Osteoblast (primary cell): ENCODE results near the gene UNK. TPM values are rescaled to one million over a fixed set of nuclear protein-coding genes. Genes with fewer than 3 reads are reported as not detected.

Source experiments
- DNase-seq: peaks from one replicate; pipeline ENCODE4 v3.0.0; 2011; ENCODE audit warnings: low spot score, mixed read lengths; ENCODE audit not compliant: insufficient read length; ENCODE audit errors: missing footprints
- H2AFZ ChIP-seq: 2 replicates; pipeline ENCODE4 v1.6.0; 2011; ENCODE audit warnings: mild to moderate bottlenecking, low read length
- H3K27ac ChIP-seq: 2 replicates; pipeline ENCODE4 v1.5.1; 2011; ENCODE audit warnings: mild to moderate bottlenecking, low read depth, low read length, moderate library complexity
- H3K27me3 ChIP-seq: 2 replicates; pipeline ENCODE4 v1.6.0; 2012; ENCODE audit warnings: mild to moderate bottlenecking, control low read depth, inconsistent platforms, low read length, moderate library complexity; ENCODE audit not compliant: insufficient read depth
- H3K36me3 ChIP-seq: 2 replicates; pipeline ENCODE4 v1.5.1; 2011; ENCODE audit warnings: mild to moderate bottlenecking, low read length, control low read depth, moderate library complexity; ENCODE audit not compliant: insufficient read depth
- H3K4me1 ChIP-seq: 2 replicates; pipeline ENCODE4 v1.5.1; 2011; ENCODE audit warnings: mild to moderate bottlenecking, low read length, control low read depth, moderate library complexity; ENCODE audit not compliant: insufficient read depth
- H3K4me2 ChIP-seq: 2 replicates; pipeline ENCODE4 v1.6.0; 2011; ENCODE audit warnings: mild to moderate bottlenecking, low read length; ENCODE audit not compliant: insufficient read depth
- H3K4me3 ChIP-seq: fragments of 200-600 bp; sonication (generic); 3 replicates; pipeline ENCODE4 v1.5.1; 2012; ENCODE audit warnings: mild to moderate bottlenecking, low read length, inconsistent platforms; ENCODE audit not compliant: insufficient read depth
- H3K79me2 ChIP-seq: 2 replicates; pipeline ENCODE4 v1.6.0; 2012; ENCODE audit warnings: mild to moderate bottlenecking, low read length, control low read depth, inconsistent platforms; ENCODE audit not compliant: insufficient read depth
- H3K9me3 ChIP-seq: 2 replicates; pipeline ENCODE4 v1.5.1; 2011; ENCODE audit warnings: low read depth, low read length, control low read depth
- H4K20me1 ChIP-seq: 2 replicates; pipeline ENCODE4 v1.6.0; 2012; ENCODE audit warnings: mild to moderate bottlenecking, low read length, control low read depth; ENCODE audit not compliant: insufficient read depth
- CTCF ChIP-seq: IDR thresholded peaks from 2 replicates; pipeline ENCODE4 v1.5.1; 2011; ENCODE audit warnings: mild to moderate bottlenecking, low read depth, low read length, moderate library complexity; ENCODE audit errors: extremely low read depth
- total RNA-seq: library from RNA; depleted of rRNA; stranded (reverse); fragments of >200 nt; gene quantifications from 2 replicates; pipeline ENCODE4 v1.2.3, GENCODE V29; 2012

UNK gene
- total RNA-seq, 1 donor: 18.5 TPM

GRCh38 chr17:75762513-75763268 lies 21.9 kb upstream of the UNK start:
- Histone ChIP-seq H3K36me3 (no peaks in the 10 kb centered on the region), H3K79me2 (no peaks in the 10 kb centered on the region), H4K20me1 (no peaks in the 10 kb centered on the region), H3K4me2 (no peak overlapping the region), H3K27me3 (no peaks in the 10 kb centered on the region), H2AFZ (no peak overlapping the region), H3K9me3 (no peaks in the 10 kb centered on the region), H3K27ac (no peak overlapping the region), H3K4me1 (peaks cover 8% of the 10 kb centered on the region), H3K4me3 (no peak overlapping the region)
- TF ChIP-seq CTCF: no peak
- peak; percentile 63 for DNase-seq

GRCh38 chr17:75763269-75763607 lies 21.4 kb upstream of the UNK start:
- Histone ChIP-seq H3K4me2 (no peak overlapping the region), H3K36me3 (no peaks in the 10 kb centered on the region), H3K27me3 (no peaks in the 10 kb centered on the region), H2AFZ (no peak overlapping the region), H3K27ac (no peak overlapping the region), H3K4me3 (no peak overlapping the region), H4K20me1 (no peaks in the 10 kb centered on the region), H3K9me3 (no peaks in the 10 kb centered on the region), H3K79me2 (no peaks in the 10 kb centered on the region), H3K4me1 (peaks cover 8% of the 10 kb centered on the region)
- TF ChIP-seq CTCF: no peak
- DNase-seq: peak; percentile 47

GRCh38 chr17:75763613-75764416 lies 20.8 kb upstream of the UNK start:
- Histone ChIP-seq H3K27me3 (no peaks in the 10 kb centered on the region), H3K36me3 (no peaks in the 10 kb centered on the region), H3K9me3 (no peaks in the 10 kb centered on the region), H3K4me1 (peaks cover 8% of the 10 kb centered on the region), H2AFZ (peak overlapping the region; percentile 65), H4K20me1 (no peaks in the 10 kb centered on the region), H3K4me2 (peak overlapping the region; percentile 87), H3K4me3 (peak overlapping the region; percentile 83), H3K27ac (no peak overlapping the region), H3K79me2 (no peaks in the 10 kb centered on the region)
- no peak for TF ChIP-seq CTCF
- peak; percentile 79 for DNase-seq

GRCh38 chr17:75764417-75764710 lies 20.2 kb upstream of the UNK start:
- H3K4me1 ChIP-seq: peaks cover 8% of the 10 kb centered on the region
- H3K9me3 ChIP-seq: no peaks in the 10 kb centered on the region
- peak overlapping the region; percentile 83 for H3K4me3 ChIP-seq
- no peak overlapping the region for H3K27ac ChIP-seq
- no peaks in the 10 kb centered on the region for H4K20me1 ChIP-seq
- TF ChIP-seq CTCF: no peak
- no peak for DNase-seq
- H3K36me3 ChIP-seq: no peaks in the 10 kb centered on the region
- peak overlapping the region; percentile 87 for H3K4me2 ChIP-seq
- no peaks in the 10 kb centered on the region for H3K27me3 ChIP-seq
- H2AFZ ChIP-seq: peak overlapping the region; percentile 65
- no peaks in the 10 kb centered on the region for H3K79me2 ChIP-seq
